HG03039 (cell line): ENCODE data around the gene ZNF214.

Source experiments
- ATAC-seq: cut with Tn5 transposase; IDR thresholded peaks from one replicate; pipeline ENCODE4 v1.9.1; 2021; ENCODE audit warnings: mild to moderate bottlenecking, moderate library complexity; ENCODE audit not compliant: unreplicated experiment

Gene ZNF214

GRCh38 chr11:7020183-7020917, at the start of gene ZNF214, which contains the start of gene NLRP14:
ZNF214 (minus strand) TSS chr11:7020346; CDS start chr11:7002835, 17,511 bp downstream.
NLRP14 (plus strand) TSS chr11:7020479; CDS start chr11:7038587, 18,108 bp downstream.
- ATAC-seq, result peak; percentile 74

- no peak for ATAC-seq
Observed at GRCh38 chr11:7062534-7062933, 42.4 kb upstream of the ZNF214 start.

- no peak for ATAC-seq
Observed at GRCh38 chr11:7060868-7061267, 40.7 kb upstream of the ZNF214 start.

- ATAC-seq, result no peak
Observed at GRCh38 chr11:7057641-7058040, 37.5 kb upstream of the ZNF214 start.

- peak; percentile 51 for ATAC-seq
Observed at GRCh38 chr11:7056828-7057513, 36.8 kb upstream of the ZNF214 start.

DNA sequence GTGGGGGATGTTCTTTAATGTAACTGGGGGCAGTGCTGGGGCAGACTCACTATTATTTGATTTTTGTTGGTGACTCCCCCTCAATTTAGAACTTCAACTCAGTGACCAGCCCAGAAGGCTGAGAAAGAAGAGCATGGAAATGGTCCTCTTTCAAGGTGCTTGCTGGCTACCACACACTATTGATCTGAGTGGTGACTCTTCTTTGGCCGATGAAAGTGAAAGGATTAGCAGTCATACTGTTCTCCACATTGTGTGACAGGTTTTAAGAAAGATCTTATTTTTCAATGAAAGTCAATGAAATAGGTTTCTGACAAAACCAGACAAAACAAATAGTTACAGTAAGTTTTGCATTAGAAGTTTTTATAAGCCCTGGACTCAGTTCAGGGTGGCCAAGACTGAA, 30.0 kb upstream of the ZNF214 start:
- no peak for ATAC-seq

DNA sequence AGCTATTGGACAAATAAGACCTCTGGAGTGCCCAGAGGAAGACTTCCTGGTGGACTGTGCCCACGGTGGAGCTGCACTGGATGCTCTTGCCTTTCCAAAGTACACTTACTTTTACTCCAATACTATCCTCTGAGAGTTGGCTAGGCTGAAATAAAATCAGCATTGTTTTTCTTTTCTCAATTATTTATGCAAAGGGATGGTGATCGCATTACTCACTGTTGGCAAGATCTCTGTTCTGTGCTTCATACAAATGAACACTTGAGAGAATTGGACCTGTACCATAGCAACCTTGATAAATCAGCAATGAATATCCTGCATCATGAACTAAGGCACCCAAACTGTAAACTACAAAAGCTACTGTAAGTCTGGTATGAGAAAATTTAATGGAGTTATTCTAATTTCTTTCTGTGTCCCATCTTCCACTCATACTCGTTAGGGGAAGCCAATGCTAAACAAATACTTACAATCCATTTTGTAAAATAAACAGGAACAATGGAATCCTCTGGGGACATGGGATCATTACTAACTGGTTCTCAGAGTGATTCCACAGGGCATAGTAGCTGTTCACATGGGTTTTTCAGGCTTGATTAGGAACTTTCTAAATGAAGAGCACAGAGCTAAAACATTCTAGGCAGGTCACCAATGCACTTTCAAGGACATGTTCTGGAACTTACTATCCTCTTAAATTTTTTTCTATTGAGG, 26.5 kb upstream of the ZNF214 start:
- ATAC-seq, result no peak

- ATAC-seq, result no peak
Observed at GRCh38 chr11:7034019-7034418, 13.9 kb upstream of the ZNF214 start.

DNA sequence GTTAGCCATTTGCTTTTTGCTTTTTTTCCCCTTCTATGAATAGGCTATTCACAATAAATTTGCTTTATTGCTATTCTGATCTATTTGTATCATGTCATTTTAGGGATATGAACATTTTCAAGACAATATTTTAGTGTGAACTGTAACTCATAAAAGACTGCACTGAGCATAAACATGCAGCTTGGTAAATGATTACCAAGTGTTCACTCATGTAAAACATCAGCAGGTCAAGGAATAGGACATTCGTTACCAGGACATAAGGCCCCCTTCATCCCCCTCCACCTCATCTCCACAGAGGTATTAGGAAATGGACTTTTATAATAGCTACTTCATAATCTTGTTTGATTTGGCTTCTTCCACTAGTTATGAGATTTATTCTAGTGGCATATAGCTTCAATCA, 12.5 kb upstream of the ZNF214 start:
- ATAC-seq, result no peak

DNA sequence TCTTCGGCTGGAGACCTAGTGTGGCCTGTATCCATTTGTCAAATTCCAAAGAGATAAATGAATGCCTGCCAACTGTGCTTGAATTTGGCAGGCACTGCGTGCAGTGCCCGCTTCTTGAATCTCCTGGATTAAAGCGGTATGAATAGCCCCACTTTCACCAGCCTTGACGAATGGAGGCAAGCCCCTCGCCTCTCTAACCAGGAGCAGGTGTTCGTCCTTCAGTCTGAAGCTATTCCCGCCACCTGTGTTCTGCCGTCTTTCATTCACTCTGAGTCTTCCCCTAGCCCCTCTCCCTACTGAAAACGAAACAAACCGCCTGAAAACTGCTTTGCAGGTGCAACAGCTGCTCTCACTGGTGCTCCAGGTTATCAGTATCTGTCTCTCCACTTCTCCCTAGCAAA, 11.3 kb upstream of the ZNF214 start:
- ATAC-seq, result no peak

DNA sequence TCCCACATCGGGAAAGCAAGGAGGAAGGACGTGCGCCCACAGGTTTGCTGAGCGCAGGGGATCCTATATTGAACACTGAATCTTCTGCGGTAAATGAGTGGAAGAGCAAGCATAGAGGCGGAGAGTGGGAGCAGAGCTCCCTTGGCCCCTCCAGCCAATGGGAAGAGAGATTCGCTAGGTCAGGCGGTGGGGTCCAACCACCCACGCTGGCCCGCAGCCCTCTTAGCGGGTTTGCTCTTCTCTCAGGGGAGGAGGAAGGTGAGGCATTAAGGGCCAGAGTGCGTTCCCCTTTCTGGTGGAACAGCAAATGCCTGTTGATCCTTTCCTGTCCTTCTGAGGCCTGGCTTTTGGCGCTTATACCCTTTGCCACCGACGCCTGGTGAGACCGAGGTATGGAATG, 10.7 kb upstream of the ZNF214 start:
- no peak for ATAC-seq

- no peak for ATAC-seq
Observed at GRCh38 chr11:7028141-7028540, 8.0 kb upstream of the ZNF214 start.

- no peak for ATAC-seq
Observed at GRCh38 chr11:7021318-7021717, 1.2 kb upstream of the ZNF214 start.

GRCh38 chr11:7019500-7020182, 505 bp downstream of the ZNF214 start:
- ATAC-seq, result peak; percentile 29

DNA sequence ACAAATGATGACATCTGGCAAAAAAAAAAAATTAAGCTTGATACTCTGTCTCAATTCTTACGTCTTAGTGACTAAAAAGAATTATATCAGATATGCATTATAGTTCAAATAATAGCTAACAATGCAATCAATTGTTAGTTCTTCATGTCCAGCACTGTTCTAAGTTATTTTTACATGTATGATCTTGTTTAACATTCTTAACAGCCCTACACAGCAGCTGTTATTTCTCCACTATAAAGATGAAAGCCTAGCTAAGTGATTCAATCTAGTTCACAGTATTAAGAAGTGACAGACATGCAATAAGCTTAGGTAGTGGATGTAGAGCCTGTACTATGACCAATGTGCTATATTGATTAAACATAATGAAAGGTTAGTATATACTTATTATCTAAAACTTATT, 4.1 kb downstream of the ZNF214 start:
- ATAC-seq, result no peak

DNA sequence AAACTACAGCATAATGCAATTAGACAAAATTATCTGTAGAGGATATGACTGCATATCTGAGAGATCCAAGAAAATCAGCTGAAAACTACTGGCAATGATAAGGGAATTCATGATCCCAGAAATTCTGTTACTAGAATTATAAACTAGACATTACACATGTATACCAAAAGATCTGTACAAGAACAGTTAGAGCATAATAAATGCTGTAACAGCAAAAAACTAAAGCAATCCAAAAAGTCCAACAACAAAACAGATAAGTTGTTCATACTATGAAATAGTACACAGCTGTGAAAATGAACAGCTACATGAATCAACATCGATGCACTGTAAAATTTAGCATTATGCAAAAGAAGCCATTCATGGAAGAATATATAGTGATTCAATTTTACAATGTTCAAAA, 6.0 kb downstream of the ZNF214 start:
- no peak for ATAC-seq

DNA sequence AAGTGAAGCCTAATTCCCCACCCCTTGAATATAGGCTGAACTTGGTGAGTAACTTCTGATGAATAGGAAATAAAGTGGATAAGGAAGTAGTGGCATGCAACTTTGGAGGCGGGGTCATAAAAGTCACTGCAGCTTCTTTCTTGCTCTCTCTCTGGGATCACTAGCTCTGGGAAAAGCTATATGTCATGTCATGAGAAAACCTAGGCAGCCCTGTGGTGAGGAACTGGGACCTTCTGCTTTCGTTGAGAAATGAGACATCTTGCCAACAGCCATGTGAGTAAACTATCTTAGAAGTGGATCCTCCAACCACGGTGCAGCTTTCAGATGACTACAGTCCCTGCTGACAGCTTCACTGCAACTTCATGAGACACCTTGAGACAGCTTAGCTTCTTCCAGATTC, 15.7 kb downstream of the ZNF214 start:
- peak; percentile 64 for ATAC-seq

DNA sequence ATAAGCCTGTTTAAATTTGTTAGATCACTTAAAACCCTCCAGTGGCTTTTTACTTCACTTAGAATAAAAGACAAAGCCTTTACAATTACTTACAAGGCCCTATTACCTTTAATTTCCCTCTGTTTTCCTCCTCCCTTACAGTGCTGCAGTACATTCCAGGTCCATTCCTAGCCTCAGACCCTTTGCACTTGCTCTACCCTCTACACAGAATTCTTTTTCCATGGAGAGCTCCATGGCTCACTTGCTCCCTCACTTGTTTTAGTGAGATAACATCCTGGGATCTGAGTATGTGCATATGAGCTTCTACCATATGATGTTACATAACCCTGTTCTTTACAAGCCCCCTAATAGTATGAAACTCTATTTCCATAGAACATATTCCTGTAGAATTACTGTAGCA, 24.4 kb downstream of the ZNF214 start:
- ATAC-seq, result no peak

- no peak for ATAC-seq
Observed at GRCh38 chr11:6992457-6993417, 27.4 kb downstream of the ZNF214 start.

GRCh38 chr11:6992026-6992425, 28.1 kb downstream of the ZNF214 start:
- no peak for ATAC-seq
